Left renal cortex interstitium (tissue), 4 donors: Measurements from ENCODE around the gene NFKB2. TPM values are rescaled to one million over a fixed set of nuclear protein-coding genes. Genes with fewer than 3 reads are reported as not detected.

Experiments
- DNase-seq, 4 donors: peaks; one replicate each; pipeline ENCODE4 v3.0.0-alpha.2; 2013; ENCODE audit warnings: low read depth in 4 of 4, low spot score in 2 of 4, missing footprints in 1 of 4
- polyA plus RNA-seq, 4 donors: library from polyadenylated mRNA; unstranded; fragments of 120-200 nt; gene quantifications; one replicate each; pipeline ENCODE4 v1.2.1, GENCODE V29; 2013; ENCODE audit not compliant: insufficient read length in 4 of 4

Gene NFKB2
- polyA plus RNA-seq, 4 donors, result 16.8 to 22.7 (median 21.4) TPM

DNA sequence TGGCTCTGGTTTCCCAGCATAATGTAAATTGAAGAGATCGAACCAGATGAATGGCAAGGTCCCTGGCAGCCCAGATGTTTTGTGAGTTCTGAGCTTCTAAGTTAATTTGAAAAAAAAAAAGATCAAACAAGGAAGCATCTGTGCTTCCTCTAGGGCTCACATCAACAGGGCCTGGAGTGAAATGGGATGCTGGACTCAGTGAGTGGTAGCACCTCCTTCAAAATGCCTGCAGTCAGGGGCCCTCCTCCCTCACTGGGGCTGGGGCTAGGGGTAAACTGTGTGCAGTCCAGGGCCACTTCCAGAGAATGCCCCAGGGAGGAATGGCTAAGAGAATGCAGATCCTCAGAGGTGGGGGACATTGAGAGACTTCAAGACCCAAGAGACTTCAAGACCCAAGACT lies 42.9 kb downstream of the NFKB2 start:
- no peak for DNase-seq

DNA sequence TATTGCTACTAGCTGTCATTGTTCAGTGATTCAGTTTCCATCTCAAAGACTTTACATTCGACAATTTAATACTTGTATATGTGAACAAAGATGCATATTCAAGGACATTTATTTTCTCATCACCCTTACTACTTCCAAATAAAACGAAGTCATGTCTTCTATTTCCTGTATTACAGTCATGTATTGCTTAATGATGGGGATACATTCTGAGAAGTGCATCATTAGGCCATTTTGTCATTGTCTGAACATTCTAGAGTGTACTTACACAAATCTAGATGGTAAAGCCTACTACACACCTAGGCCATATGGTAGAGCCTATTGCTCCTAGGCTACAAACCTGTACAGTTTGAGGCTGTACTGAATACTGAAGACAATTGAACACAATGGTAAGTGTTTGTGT lies 49.3 kb downstream of the NFKB2 start:
- no peak for DNase-seq

DNA sequence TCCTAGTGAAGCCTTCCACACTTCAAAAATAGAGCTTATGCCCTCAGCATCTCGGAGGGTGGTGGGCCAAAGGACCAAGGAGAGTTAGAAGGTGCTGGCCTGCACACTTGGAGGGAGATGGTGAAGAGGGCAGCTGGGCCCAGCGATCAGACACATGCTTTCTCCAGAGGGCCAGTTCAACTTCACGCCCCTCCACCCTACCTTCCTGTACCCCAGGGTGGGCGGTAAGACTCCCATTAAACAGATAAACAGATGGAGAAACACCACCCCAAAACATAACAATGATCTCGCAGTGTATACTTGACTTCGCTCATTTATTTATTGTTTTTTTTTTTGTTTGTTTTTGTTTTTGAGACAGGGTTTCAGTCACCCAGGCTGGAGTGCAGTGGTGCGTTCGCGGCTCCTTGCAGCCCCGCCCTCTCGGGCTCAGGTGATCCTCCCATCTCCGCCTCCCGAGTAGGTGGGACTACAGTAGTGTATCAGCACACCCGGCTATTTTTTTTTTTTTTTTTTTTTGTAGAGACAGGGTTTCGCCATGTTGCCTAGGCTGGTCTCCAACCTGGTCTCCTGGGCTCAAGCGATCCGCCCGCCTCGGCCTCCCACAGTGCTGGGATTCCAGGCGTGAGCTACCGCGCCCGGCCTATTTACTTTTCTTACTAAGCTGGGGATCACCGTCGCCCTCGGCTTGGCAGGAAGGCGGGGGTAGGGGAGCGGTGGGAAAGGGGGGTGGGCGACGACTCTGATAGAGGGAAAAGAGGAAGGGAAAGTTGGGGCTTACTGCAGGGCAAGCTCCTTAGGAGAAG lies 54.0 kb downstream of the NFKB2 start:
- DNase-seq, result peak in 1 of 4 donors; percentile 58

DNA sequence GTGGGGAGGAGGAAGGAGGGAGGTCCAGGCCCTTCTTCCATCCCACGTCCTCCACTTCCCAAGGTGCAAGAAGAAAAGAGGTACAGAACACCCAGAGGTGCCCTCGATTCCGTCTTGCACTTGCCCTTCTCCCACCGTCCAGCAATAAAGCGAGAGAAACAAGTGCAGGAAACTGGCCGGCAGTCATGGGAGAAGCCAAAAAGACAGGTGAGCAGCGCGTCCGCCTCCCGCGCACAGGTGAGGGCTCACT lies 54.5 kb downstream of the NFKB2 start:
- DNase-seq, result no peak

DNA sequence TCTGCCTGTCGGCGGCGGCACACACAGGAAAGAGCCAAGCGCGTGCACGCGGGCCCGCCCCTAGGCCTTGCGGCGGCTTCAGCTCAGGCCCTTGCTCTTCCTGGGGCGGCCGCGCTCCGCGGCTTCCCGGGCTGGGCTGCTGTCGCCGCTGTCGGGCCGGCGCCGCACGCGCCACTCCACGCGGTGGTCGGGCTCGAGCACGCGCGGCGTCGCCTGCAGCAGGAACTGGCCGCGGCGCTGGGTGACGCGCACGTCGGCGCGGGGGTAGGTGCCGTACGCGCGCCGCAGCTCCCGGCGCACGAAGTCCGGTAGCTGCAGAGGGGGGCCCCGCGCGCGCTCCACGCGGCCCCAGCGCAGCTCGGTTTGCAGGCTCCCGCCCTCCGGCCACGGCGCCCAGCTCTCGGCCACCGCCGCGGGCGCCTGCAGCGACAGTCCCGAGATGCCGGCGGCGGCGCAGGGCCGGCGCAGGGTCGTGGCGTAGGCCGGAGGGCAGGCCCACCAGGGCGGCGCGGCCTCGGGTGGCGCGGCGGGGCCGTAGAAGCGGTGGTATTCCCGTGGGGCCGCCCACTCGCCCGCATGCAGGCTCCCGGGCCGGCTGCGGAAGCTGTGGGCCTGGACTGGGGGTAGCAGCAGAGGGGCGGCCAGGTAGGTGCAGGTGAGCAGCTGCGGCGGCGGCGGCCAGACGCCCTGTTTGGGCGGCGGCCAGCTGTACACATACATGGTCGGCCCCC lies 55.0 kb downstream of the NFKB2 start:
- DNase-seq, result peak in 1 of 4 donors; percentile 62

DNA sequence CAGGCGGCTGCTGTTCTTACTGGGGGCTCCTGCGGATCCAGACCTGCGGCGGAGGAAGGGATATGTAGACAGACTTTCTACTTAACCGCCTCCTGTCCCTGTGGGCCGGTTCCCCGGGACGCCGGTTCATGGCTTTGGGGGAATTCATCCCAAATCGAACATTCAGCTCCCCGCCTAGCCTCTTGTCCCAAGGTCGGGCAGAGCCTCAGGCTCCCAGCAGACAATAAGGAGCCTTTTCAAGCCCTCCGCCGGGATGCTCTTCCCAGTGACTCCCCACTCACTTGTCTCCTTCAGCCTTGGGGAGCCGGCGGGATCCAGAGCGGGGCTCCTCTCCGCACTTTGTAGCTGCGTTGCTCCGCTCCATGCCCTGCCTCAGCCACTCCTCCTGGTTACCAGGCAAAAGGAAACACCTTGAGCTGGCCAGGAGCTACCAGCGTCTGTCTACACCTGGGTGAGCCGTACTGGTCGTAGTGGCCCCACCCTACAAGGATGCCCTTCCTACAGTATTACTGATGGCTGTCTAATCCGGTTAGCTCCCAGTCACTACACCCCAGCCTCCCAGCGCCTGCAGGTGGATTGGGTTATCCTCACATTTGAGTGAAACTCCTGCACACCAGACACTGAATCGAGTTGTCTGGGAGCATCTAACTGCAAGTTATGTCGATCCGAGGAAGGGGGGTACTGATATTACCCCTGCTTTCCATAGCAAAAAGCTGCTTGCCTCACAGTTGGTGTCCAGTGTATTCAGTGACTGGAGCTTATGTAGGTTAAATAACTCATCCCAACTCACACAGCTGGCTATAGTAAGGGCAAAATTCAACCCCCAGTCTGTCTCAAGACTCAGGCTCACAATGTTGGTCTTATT lies 55.8 kb downstream of the NFKB2 start, which contains the start of gene C10orf95:
Gene C10orf95, minus strand, starts transcription at position 439 of the 865 bp plus-strand sequence. CDS start 450 bp downstream, outside the sequence.
- DNase-seq, result no peak

Other genes with a start within 250 kb of the NFKB2 start
- gene NOLC1, start 243.3 kb upstream of the NFKB2 start, polyA plus RNA-seq, result 10 to 100 TPM; 89.0 to 98.2 (median 93.0) TPM
- 1 to 10 TPM; 1.9 to 2.9 (median 2.5) TPM for gene ELOVL3, start 169.4 kb upstream of the NFKB2 start, polyA plus RNA-seq
- 1 to 10 TPM in 3 of 4 donors, under 1 TPM in 1; 0.58 to 1.1 (median 1.1) TPM for gene PITX3, start 154.2 kb upstream of the NFKB2 start, polyA plus RNA-seq
- gene GBF1, start 150.2 kb upstream of the NFKB2 start, polyA plus RNA-seq, result 10 to 100 TPM; 39.9 to 58.8 (median 47.2) TPM
- gene PSD, start 23.1 kb downstream of the NFKB2 start, polyA plus RNA-seq, result 10 to 100 TPM in 3 of 4 donors, 1 to 10 TPM in 1; 7.8 to 14.6 (median 12.8) TPM
- 10 to 100 TPM in 3 of 4 donors, 1 to 10 TPM in 1; 7.8 to 14.2 (median 11.9) TPM for gene FBXL15, start 25.1 kb downstream of the NFKB2 start, polyA plus RNA-seq
- 10 to 100 TPM; 82.4 to 98.8 (median 88.6) TPM for gene CUEDC2, start 36.9 kb downstream of the NFKB2 start, polyA plus RNA-seq
- gene C10orf95, start 55.8 kb downstream of the NFKB2 start, polyA plus RNA-seq, result 1 to 10 TPM in 2 of 4 donors, under 1 TPM in 2; 0.44 to 2.4 (median 1.4) TPM
- 10 to 100 TPM; 83.8 to 88.0 (median 86.2) TPM for gene ACTR1A, start 107.0 kb downstream of the NFKB2 start, polyA plus RNA-seq
- gene SUFU, start 108.3 kb downstream of the NFKB2 start, polyA plus RNA-seq, result 10 to 100 TPM; 26.7 to 32.0 (median 28.0) TPM
- 100 to 1,000 TPM; 122 to 157 (median 132) TPM for gene TRIM8, start 248.8 kb downstream of the NFKB2 start, polyA plus RNA-seq